D721Med (cell line): ENCODE measurements around the gene CCDC141.

Source experiments
- DNase-seq: peaks from one replicate; pipeline ENCODE4 v3.0.0; 2011; ENCODE audit warnings: low spot score; ENCODE audit not compliant: insufficient read length
- FAIRE-seq: peaks from 2 replicates; lab custom pipeline; 2011; peaks lifted over from hg19 to GRCh38; lab: Jason Lieb, UNC
- TF ChIP-seq, protein P1 (sequence below): IDR thresholded peaks from 2 replicates; pipeline ENCODE4 v1.5.1; 2012; ENCODE audit warnings: mild to moderate bottlenecking, control low read depth; ENCODE audit not compliant: insufficient read depth; ENCODE audit errors: missing control alignments

Gene CCDC141

DNA sequence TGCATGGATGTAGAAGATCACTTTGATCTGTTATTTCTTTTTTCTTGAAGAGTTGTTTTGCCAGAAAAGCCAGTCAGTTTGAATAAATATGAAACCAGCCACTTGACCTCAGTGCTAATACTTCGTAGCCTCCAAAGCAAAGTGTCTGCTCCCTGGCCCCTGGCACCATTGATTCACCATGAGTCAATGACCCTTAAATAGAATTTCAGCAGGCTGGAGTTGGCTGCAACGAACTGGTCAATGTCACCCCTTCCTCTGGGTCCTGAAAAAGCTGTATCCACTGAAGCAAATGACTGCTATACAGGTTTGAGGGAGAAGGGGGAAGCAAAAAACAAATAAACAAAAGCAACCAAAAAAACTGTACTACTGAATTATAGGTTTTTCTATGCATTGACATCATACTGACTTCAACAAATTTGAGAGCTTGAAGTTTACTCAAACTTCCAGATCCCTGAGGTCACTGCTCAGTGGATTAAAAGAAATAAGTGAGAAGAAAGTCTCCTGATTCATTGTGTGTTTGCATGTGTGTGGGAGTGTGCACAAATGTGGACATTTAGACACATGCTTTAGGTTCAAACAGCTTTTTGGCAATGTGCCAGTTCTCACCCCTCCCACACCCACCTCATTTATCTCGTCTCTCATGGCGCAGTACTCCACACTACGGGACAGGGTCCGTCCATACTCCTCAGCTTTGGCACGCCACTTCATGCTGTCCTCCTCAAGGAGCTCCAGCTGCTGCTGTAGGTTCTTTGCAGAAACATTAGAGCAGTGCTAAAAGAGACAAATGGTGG is 184.6 kb downstream of the CCDC141 start:
- TF ChIP-seq, protein P1, sequence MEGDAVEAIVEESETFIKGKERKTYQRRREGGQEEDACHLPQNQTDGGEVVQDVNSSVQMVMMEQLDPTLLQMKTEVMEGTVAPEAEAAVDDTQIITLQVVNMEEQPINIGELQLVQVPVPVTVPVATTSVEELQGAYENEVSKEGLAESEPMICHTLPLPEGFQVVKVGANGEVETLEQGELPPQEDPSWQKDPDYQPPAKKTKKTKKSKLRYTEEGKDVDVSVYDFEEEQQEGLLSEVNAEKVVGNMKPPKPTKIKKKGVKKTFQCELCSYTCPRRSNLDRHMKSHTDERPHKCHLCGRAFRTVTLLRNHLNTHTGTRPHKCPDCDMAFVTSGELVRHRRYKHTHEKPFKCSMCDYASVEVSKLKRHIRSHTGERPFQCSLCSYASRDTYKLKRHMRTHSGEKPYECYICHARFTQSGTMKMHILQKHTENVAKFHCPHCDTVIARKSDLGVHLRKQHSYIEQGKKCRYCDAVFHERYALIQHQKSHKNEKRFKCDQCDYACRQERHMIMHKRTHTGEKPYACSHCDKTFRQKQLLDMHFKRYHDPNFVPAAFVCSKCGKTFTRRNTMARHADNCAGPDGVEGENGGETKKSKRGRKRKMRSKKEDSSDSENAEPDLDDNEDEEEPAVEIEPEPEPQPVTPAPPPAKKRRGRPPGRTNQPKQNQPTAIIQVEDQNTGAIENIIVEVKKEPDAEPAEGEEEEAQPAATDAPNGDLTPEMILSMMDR = no peak
- DNase-seq = no peak
- no peak for FAIRE-seq

DNA sequence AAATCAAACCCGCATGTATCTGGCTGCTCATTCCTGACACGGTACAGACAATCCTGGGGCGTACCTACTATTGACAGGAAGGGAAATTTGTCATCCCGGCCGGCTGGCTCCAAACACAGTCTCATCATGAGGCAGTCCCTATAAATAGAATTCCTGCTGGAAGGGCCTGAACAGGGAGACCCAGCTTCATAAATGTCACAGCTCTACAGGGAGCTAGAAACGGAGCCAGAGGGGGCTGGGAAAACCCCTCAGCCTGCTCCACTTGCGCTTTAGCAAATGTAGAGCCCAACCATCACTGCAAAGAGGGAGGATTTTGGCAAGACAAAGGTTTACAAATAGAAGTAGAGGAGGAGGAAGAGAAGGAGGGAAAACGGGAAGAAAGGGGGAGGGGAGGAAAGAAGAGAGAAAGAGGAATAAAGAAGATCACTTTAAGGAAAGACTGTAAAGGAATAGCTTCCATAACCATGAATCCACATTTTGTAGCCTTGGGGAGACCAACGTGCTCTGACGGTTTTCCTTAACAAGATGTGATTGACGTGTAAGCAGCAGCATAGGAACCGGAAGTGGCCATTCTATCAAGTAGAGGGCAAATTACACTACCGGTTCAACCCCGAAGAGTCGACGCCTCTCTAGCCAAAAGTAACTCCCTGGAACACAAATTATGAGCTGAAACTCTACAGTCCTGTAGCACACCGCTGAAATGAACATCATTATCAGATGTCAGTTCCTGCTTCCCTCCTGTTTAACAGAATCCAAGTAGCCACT is 185.9 kb downstream of the CCDC141 start:
- TF ChIP-seq, protein P1 = no peak
- FAIRE-seq (no peak), DNase-seq (no peak)

DNA sequence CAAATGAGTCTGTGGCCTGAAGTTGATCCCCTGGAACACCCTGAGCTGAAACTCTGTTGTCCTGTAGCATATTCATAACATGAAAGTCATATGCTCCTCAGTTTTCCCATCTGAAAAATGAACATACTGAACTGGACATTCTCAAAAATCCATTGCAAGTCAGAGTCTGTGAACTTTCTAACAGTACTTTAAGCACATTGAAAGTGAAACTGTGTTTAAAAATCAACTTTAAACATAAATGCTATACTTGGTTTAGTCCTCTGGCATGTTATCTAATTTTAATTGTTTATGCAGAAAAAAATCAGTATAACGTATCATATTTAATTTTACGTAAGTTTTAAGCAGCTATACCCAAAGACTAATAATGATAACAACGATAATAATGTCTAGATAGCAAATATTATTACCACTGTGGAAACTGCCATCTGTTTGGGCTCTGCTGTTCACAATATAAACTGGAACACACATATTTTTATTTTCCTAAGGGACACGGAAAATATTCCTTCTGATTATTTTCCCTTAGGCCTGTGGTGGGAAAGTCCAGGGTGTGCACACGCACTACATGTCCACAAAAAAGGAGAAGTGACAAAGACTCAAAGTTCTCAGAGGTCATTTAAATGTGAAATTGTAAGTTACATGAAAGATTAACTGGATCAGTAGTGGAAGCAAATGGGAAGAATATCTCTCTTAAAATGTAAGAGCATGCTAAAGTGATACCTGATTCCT is 186.6 kb downstream of the CCDC141 start:
- TF ChIP-seq, protein P1 = no peak
- FAIRE-seq (no peak), DNase-seq (no peak)

DNA sequence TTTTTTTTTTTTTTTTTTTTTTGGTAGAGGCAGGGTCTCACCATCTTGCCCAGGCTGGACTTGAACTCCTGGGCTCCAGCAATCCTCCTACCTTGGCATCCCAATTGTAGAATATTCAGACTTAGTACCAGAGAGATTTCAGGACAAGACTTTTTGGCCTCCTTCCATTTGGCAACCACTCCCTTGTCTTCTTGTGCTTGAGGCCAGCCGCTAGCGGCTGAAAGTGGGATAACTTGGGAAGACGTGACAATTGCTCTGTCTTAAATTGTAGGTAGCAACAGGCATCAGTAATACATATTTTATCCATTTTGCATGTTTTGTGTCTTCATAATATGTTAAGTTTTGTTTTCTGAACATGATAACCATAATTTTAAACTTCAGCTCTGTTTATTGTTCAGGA is 189.4 kb downstream of the CCDC141 start:
- FAIRE-seq = no peak
- no peak for DNase-seq
- TF ChIP-seq, protein P1 = no peak

DNA sequence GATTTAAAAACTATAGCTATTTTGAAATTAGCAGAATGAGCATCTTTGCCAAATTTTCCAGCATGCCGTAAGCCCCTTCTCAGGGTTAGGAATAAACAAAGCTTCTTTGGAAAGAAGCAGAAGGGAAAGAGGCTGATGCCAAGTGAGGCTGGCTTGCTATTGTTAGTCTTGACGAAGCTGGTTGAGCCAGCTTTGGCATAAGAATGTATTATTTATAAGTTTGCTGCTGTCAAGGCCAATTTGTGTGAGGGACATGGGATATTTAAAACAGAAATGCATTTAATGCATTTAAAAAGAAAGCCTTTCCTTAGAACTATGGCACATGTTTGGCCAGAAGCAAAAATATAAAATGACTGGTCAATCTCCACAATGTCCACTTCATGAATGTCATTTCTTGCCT is 190.2 kb downstream of the CCDC141 start:
- FAIRE-seq (no peak), DNase-seq (no peak)
- TF ChIP-seq, protein P1 = no peak

DNA sequence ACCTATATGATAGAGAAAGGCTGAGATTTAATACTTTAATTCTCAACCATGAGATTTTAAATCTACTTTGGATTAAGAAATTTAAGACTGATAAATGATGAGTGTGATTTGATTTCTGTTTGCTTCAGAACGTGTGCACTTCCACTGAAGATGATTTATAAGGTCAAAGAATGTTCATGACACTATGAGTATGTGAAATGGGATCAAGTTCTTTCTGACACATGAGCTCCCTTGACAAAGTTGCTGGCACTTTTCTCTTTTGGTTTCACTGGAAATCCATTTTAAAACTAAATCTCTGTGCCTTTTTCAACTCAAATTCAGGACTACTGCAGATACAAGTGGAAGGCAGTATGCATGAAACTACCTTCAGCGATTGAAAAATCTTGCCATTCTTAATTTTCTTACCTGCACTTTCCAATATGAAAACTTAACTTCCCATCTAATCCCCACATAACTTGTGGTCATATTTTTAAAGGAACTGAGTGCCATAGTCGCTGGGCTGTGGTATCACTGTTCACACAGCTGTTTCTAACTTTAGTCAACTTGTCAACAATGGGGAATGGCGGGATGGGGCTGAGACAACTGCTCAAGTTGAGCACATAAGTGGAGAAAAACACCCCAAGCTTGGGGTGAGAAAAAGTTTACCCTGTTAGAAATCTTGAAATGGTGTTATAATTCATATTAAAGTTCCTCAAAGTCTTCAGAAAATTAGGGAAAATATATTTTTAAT is 190.9 kb downstream of the CCDC141 start:
- TF ChIP-seq, protein P1 = no peak
- DNase-seq (no peak), FAIRE-seq (no peak)
